ENCODE measurements around the gene TMCO2.
"Not testable (repeated sequence)": the region's sequence is repeated elsewhere in the genome, so short reads cannot be mapped to it uniquely, and the experiment has no call there.

The TMCO2 gene

DNA sequence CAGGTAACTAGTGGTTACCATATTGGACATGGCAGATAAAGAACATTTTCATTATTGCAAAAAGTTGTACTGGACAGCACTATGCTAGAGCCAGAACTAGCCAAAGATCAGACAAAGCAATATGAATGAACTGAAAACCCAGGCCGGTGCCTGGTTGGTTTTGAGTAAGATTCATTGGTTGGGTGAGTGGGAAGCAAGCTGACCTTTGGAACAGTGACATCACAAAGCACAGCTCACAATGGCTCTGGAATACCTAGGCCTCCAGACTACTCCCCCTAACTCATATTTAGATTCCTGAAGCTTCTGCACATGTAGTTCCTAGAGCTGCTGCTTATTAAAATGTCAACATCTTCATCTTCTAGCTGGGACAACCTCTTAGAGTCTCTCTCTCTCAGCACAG lies at the start of gene TMCO2:
Gene TMCO2 (plus strand): TSS at position 283 of the 400 bp plus-strand sequence. CDS start 57 bp downstream, at position 340.
- DNase-seq: no peak

GRCh38 chr1:40199126-40199525 lies 48.6 kb upstream of the TMCO2 start:
- DNase-seq: no peak

DNA sequence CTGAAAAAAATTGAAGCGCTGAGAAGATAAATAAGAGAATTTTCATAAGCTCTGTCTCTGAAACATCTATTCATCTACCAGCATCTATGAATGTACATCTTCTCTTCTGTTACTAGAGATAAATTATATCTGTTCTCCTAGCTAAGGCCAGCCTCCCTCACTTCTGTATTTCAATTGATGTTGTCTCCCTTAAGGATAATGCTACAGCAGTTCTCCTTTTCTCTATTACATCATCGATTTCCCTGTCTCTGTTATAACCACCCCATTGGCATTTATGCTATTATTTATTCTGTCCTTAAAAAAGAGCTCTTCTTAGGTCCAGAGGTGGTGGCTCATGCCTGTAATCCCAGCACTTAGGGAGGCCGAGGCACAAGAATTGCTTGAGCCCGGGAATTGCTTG lies 42.9 kb upstream of the TMCO2 start:
- DNase-seq: no peak

- no peak for DNase-seq
Observed at GRCh38 chr1:40210511-40211204, 37.1 kb upstream of the TMCO2 start.

GRCh38 chr1:40218333-40218732 lies 29.4 kb upstream of the TMCO2 start:
- no peak for DNase-seq

- DNase-seq: not testable (repeated sequence)
Observed at GRCh38 chr1:40221471-40221905, 26.2 kb upstream of the TMCO2 start.

GRCh38 chr1:40221977-40222772 lies 25.6 kb upstream of the TMCO2 start:
- no peak for DNase-seq

DNA sequence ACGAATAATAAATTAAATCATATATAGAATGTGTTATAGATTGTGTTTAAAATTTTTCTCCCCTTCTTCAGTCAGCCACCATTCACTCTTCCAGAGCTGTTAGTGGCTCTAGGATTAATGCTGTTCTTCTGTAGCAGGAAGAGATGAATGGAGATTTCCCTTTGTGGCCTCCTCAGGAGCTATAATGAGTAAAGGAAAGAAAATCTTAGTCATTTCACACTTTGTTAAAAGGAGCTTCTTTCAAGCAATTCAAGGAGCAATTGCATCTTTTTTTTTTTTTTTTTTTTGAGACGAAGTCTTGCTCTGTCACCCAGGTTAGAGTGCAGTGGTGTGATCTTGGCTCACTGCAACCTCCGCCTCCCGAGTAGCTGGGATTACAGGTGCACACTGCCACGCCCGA lies 23.7 kb upstream of the TMCO2 start:
- no peak for DNase-seq

- no peak for DNase-seq
Observed at GRCh38 chr1:40226192-40226591, 21.5 kb upstream of the TMCO2 start.

DNA sequence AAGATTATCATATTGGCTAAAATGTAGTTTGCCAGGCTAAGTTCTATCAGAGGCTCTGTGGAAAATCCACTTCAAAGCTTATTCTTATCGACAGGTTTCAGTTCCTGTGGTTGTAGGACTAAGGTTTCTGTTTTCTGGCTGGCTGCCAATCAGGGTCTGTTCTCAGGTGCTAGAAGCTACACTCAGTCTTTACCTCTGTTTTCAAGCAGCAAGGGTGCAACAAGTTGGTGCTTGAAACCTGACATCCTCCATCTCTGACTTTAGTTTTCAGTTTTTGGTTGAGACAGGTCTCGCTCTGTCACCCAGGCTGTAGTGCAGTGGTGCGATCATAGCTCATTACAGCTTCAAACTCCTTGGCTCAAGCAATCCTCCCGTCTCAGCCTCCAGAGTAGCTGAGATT lies 15.3 kb upstream of the TMCO2 start:
- no peak for DNase-seq

GRCh38 chr1:40239626-40240025 lies 8.1 kb upstream of the TMCO2 start:
- DNase-seq: no peak

DNA sequence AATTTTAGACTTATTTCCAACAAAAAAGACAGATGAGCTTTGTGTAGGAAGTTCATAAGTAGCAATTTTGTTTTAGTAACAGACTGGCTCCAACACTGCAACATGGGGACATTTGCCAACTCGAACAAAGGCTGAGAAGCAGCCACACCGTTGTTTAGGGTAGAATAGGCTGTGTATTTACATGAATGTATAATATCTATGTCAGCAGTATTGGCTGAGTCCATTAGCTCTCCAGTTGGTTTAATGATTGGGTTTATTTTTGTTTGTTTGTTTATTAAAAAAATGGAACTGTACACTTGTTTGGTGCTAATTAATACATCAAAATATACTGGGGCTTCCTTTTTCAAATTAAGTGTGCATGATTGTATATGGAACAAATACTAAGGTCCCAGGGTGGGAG lies 7.3 kb upstream of the TMCO2 start:
- DNase-seq: no peak

DNA sequence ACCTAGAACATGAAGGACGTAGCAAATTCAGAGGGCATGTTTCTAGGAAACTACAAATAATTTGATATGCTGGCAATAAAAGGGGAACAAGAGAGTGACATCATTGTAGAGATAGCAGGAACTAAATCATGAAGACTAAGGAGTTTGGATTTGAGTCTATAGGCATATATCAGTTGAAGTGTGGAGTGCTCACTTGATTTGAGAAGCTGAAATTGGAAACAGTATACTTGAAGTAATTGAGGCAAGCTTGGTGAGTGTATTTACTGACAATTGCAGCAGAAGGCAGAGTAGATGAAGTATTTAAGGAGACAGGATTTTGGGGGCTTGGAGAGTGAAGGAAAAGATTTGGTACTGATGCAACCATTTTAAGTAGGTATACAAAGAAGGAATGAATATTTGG lies 6.4 kb upstream of the TMCO2 start:
- DNase-seq: no peak

- DNase-seq: no peak
Observed at GRCh38 chr1:40243351-40243750, 4.4 kb upstream of the TMCO2 start.

DNA sequence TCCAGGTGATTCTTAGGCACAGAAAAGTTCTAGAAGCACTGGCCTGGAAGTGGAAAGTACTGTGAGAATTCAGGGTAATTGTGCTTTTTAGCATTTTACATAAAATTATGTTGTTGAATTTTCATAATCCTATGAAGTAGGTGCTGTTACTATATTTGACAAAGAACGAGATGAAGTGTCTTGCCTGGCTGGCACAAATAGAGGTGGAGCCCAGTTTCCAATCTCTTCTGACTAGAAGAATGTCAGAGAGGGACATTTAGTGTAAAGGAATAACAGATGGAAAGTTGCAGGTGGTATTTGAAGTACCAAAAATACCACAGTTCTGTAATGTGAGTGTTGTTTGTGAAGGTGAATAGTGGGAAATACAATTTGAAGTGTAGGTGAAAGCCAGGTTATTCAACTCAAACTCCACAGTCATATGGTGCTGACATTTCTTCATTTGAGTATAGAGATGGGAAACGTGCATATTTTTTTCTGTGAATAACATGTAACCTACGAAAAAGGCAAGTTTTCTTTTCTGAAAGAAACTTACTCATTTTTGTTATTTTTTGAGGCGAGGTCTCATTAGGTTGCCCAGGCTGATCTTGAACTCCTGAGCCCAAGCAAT lies 3.5 kb upstream of the TMCO2 start:
- no peak for DNase-seq

- DNase-seq: no peak
Observed at GRCh38 chr1:40245686-40246085, 2.1 kb upstream of the TMCO2 start.

DNA sequence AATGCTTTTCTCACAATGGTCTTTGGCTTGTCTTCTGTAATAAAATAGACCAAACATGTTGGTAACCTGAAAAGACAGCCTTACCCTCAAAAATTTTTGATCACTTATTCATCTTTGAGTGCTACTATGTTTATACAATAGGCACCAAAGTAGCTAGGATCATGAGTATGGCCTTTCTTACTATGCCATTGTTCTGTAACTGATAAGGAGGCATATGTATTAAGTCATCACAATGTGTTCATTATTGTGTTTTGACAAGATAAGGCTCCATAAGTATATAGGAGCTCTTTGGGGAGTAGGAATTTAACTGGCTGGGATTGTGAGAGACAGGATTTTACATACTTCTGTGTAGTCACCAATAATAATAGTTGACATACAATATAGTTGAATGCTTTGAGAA lies 675 bp downstream of the TMCO2 start:
- DNase-seq: no peak

- no peak for DNase-seq
Observed at GRCh38 chr1:40251456-40251855, 3.7 kb downstream of the TMCO2 start.

DNA sequence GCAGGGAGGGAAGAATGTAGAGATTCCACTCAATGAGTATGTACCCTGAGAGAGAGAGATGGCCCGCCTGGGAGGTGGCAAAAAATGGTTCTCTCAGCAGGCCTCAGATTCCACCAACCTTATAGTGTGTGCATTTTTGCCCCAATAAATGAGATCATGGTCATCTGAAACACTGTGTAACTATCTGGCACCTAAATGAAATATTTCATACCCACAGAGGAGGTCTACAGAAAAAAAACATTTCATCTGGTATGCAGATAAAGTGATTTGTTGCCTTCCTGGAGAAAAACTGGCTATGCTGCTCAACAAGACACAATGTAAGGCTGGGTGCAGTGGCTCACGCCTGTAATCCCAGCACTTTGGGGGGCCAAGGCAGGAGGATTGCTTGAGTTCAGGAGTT lies 4.9 kb downstream of the TMCO2 start:
- DNase-seq: no peak

- DNase-seq: no peak
Observed at GRCh38 chr1:40255231-40255630, 7.5 kb downstream of the TMCO2 start.

GRCh38 chr1:40256401-40257084 lies 8.8 kb downstream of the TMCO2 start:
- DNase-seq: no peak

DNA sequence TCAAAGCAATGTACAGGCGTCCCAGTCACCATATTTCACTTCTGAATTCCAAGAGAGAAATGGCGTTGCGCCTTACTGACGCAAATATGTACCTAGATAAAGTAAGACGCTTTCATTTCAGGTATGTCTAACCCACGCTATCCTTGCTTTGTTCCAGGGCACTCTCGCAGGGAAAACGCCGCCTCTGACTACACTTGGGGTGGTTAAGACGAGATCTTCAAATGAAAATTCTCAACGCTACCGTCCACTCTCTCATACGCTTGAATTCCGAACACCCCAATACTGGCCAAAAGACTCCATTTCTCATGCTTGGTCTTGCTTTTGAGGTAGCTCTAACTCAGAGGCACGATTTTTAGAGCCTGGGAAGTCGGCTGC lies 9.6 kb downstream of the TMCO2 start:
- no peak for DNase-seq

DNA sequence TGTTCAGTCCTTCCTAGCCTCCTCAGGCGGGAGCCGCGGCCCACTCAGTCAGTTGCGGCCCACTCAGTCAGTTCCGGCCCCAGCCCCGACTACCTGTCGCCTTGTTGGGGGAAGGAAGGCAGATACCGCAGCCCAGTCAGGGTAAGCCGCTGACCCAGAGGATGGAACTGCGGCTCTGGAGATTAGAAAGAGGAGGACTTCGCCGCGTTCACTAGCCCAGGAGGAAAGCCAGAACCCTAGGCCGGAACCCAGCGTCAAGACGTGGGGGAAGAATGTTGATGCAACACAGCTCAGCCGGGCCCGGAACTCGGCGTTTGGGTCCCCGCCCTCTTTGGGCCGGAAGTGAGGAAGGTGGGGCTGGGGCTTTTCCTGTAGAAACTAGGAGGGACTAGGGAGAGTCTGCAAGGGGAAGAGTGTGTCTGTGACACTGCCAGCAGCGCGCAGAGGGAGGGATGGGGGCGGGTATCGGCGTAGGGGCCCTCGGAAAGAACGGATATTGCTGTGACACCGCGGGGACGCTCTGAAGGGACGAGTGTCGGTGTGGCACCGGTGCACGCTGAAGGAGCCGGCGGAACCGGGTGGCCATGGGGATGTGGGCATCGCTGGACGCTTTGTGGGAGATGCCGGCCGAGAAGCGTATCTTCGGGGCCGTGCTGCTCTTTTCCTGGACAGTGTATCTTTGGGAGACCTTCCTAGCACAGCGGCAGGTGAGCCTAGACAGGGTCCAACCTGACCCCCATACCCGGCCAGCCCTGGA lies 10.1 kb downstream of the TMCO2 start, which contains the start of gene ZMPSTE24:
Gene ZMPSTE24 (plus strand): TSS at position 549 of the 757 bp plus-strand sequence. CDS start 36 bp downstream, at position 585.
- DNase-seq: peak; percentile 92 to 93

All from NCI-H187 (cell line).